ENCODE measurements around the gene STOML1.
"Not testable (repeated sequence)": the region's sequence is repeated elsewhere in the genome, so short reads cannot be mapped to it uniquely, and the experiment has no call there.

The STOML1 gene

DNA sequence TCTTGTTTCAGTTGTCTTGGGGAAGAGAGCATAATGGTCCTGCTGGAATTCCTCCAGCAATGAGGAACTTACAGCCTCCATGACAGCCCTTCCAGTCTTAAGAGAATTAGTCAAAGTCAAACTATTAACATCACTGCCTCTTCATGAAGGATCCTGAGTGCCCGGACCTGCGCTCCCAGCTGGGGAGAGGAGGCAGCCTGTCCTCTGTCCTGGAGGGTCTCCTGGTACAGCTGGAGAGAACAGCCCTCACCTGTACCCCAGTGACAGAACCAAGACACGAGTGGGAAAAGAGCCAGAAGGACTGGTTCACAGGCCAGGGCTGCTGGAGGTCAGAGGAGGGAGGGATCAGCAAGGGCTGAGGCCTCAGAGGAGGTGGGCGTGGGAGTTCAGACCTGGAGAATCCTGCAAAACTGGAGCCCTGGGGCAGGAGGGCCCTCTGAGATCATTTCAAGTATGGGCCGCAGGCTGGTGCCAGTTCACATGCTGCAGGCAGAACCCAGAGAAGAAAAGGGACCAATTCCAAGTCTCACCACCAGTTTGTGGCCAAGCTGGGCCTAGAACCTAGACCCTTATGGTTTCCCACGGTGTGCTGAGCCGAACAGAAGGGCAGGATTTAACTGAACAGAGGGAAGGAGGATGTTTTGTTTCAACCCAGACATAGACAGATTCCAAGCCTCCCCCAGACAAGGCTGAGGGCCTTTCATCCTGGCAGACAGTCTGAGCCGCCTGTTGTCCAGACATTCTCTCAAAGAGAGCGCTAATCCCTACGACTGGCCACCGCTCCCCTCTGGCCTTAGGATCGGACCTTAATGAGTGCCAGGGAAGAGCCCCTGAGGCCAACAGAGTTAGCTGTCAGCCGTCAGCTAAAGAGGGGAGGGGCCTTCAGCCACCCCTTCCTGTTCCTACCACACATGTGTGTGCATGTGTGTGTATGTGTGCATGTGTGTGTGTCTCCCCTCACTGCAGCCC lies 47.6 kb downstream of the STOML1 start:
- DNase-seq: no peak

DNA sequence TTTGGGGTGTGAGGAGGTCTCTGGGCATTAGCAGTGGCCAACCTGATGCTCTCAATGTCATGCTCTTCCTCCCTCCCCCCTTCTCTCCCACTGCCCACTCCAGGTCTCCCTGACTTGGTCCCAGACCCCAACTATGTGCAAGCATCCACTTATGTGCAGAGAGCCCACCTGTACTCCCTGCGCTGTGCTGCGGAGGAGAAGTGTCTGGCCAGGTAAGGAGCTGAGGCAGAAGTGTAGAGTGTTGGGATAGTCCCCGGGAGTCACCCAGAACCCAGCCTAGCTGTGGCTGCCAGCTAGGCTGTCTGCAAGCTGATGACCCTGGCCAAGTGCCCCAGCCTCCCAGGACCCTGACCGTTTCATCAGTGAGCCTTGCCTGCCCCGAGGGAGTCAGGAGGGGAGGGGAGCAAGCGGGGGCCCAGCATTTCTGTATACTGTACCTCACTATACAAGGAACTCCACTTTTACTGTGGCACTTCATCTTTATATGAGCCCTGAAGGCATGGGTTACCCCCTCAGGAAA lies 49.3 kb downstream of the STOML1 start:
- DNase-seq: no peak

DNA sequence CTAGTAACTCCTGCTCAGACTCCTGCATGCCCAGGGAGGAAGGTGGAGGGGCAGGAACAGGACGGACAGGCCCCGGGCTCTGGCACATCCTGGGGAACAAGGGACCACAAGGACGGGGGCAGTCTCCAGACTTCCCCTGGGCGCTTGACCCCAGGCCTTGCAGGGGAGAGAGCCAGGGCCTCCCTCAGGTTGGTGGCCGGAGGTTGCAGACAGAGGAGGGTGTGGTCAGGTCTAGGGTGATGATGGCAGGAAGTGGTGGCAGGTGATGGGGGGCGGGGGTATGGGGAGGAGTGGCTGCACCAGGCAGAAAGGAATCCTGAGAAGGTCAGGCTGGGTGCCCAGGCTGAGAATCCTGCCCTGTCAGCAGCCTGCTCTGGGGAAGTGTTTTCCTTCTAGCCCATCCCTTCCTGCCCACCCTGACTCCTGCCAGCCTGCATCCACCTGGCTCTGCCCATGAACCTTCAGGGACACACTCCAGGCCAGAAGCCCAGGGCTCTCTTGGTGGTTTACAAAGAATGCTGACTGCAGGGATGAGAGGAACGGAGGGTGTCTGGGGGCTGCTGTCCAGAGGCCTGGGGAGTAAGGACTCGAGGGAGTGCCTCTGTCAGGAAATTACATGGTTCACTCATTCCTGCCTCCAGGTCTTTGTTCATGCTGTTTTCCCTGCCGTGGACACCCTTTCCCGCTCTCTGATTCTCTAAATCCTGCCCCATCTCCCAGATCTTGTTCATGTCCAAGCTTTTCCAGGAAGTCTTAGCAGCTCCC lies 50.0 kb downstream of the STOML1 start:
- no peak for DNase-seq

DNA sequence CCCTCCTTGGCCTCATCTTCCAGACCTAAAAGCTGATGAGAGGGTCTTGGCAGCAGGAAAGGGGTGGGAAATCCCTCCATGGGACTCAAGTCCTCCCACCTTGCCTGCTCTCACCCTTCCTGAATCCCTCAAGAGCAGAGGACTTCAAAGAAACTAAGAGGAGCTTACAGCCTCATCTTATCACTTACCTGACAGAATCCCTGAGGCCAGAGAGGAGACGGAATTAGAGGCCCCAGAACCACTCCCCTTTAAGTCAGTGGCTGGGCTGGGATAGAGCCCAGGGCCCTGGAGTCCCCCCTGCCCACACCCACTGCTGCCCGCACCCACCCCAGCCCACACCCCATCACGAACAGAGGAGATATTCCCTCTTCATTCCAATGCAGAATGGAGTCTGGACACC lies 50.6 kb downstream of the STOML1 start:
- no peak for DNase-seq

DNA sequence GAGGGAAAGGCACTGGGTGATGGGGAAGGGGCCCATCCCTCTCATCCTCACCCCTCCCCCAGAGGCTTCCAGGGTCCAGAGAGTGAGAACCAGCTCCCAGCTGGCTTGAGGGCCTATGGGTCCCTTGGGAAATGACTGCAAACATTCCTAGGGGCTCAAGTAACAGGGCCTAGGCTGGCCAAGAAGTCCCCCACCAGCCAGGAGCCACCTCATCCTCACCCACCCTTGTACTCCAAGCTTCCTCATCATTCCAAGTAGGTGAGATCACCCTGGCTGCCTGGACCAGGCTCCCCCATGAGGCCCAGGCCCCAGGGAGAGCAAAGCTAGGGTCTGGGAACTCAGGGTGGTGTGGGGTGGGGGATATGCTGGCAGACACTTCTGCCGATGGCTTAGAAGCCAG lies 51.1 kb downstream of the STOML1 start:
- no peak for DNase-seq

DNA sequence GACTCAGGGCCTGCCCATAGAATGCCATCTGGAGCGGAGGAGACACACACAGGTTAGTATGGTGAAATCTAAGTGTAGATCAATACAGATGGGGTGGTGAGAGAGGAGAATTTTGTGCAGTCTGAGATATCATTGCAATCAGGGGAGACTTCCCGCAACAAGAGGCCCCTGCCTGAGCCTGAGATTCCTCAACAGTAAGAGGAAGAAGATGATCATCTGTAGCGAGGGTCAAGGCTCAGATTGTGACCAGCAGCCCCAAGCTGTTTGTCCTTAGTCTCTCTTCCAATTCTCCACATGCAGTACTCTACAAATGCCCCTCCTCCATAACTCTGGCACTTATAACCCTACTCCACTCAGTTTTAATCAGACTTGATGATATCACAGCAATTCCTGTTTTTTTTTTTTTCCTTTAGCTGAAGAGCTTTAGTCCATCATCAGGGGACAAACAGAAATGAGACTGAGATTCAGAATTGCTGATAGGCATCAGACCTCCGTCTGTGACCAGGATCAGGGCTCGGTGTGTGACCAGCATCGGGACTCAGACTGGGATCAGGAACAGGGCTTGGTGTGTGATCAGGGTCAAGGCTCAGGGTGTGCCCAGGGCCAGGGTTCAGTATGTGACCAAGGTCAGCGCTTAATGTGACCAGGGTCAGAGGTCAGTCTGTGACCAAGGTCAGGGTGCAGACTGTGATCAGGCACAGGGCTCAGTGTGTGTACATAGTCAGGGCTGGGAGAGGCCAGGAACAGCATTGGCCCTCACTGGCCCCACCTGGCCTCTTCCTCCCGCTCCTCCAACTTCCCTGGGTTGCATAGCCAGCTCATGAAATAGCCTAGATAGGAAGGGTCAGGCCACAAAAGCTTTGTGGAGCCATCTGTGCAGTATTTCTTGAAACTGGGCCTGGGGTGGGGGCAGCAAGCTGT lies 51.8 kb downstream of the STOML1 start:
- no peak for DNase-seq

DNA sequence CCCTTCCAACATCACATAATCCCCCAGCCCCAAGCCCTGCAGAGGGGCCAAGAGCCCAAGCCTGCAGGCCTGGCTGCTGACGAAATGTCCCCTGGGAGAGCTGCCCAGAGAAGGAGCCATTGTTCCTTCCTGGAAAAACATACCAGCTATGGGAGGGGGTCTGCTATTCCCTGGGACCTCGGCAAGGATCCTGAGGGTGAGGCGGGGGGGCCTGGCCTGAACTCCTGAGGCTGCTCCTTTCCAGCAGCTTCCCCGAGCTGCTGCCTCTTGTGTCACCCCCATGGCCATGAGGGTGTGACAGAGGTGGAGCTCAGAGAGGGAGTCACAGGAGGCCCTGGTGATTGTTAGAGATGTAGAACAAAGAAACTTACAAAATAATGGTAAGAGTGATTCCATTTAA lies 53.0 kb downstream of the STOML1 start:
- DNase-seq: no peak

DNA sequence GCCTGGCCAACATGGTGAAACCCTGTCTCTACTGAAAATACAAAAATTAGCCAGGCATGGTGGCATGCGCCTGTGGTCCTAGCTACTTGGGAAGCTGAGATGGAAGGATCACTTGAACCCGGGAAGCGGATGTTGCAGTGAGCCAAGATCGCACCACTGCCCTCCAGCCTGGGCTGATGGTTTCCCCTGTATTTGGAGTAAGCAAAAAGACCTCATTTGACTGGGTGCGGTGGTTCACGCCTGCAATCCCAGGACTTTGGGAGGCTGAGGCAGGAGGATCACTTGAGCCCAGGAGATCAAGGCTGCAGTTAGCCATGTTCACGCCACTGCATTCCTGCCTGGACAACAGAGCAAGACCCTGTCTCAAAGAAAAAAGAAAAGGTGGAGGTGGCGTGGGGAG lies 53.6 kb downstream of the STOML1 start:
- not testable (repeated sequence) for DNase-seq

DNA sequence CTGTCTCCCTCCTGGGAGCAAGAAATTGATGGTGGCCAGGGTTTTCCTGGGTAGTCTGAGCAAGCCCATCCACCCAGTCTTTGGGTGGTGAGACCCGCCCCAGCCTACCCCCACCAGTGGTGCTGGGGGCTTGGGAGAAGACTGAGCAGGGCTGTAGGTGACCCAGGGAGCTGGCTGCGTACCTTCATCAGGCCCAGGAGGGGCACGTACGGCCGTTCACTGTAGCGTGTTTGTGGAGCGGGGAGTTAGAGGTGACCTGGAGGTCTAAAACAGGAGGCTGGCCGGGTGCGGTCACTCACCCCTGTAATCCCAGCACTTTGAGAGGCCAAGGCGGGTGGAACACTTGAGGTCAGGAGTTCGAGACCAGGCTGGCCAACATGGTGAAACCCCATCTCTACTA lies 54.4 kb downstream of the STOML1 start:
- no peak for DNase-seq

DNA sequence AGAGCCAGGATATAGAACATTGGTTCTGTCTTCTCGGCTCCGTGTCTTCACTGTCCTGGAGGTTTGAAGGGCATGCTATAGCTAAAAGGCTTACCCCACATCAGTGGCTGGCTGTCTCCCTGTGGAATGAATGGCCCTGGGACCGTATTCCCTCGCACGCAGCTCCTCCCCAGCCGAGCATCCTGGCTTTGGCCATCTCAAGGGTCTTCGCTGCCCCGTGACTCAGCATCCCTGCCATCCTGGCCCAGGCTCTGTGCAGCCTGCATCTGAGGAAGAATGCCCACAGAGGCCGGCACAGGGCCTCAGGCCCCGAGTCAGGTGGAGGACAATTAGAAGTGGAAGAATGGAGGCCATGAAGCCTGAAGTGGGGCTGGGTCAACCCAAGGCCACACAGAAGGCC lies 54.8 kb downstream of the STOML1 start:
- no peak for DNase-seq

DNA sequence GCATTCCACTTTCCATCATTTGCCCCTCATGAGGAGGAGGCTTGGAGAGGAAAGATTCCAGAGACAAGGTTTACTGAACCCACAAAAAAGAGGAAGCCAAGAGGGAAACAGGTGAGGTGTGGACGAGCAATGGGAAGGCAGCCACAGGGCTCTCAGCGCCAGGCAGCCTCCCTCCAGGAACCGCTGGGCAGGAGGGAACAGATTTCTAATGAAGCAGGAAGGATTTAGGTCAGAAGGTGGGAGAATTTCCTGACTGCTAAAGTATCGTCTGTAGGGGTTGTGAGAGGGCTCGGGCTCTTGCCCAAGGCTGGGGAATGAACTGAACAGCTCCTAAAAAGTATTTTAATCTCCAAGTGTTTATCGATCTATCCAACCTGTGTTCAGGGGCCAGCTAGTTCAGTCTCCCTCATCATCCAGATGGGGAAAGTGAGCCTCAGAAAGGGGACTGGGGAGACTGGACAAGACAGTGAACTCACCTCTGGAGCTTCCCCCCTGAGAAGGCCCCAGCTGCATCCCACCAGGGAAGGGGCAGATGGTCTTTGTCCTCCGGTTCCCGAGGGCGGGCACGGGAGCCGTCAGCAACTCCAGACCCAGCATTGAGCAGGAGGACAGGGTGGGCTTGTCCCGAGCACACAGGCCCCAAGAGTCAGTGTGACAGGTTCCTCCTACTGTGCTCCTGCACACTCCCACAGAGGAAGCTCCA lies 55.4 kb downstream of the STOML1 start:
- no peak for DNase-seq

DNA sequence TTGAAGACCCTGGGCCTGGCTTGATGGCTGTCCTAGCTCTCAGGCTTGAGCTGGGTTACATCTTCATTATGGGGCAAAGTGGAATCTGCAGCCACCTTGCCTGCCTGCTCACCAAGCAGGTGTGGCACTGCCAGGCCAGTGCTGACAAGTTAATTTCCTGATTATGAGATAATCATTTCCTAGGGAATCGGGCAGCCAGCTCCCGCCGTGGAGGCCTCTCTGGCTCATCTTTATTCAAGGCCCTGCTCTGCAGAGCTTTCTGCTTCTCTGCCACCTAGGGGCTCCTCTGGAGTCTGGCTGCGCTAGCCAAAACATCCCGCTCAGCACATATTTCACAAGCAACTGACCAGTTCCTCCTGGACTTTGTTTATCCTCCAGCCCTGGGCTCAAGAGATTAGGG lies 55.9 kb downstream of the STOML1 start:
- no peak for DNase-seq

DNA sequence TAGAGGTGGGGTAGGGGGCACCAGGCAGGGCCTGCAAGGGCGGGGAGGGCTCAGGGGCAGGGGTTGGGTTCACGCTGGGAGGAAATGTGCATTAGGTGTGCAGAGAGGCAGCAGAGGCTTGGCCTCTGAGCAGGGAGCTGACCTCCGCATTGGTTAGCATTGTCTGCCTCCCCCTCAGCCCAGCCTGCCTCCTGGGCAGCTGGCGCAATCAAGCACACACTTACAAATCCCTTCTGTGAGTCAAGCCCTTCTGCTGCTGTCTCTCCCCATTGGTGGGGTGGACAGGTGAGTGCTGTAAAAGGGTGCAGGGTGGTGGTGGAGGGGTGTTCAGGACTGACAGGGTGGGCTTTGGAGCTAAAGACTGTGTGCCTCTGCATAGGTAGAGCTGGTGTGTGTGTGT lies 56.5 kb downstream of the STOML1 start:
- no peak for DNase-seq

DNA sequence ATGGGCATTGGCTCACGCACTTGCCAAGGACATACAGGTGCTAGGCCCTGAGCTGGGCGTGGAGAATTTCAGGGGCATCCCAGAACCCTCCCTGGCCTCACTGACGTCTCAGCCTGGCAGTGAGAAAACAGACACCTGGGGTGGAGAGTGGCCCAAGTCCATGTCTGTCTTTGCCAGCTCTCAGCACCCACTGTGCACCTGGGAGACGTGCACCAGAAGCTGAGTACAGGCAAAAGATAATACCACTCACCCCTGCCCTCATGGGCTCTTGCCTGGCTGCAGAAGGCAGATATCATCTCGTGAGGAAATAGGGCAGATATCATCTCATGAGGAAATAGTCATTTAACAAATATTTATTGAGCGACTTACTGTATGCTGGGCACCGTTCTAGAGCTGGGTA lies 57.8 kb downstream of the STOML1 start:
- no peak for DNase-seq

DNA sequence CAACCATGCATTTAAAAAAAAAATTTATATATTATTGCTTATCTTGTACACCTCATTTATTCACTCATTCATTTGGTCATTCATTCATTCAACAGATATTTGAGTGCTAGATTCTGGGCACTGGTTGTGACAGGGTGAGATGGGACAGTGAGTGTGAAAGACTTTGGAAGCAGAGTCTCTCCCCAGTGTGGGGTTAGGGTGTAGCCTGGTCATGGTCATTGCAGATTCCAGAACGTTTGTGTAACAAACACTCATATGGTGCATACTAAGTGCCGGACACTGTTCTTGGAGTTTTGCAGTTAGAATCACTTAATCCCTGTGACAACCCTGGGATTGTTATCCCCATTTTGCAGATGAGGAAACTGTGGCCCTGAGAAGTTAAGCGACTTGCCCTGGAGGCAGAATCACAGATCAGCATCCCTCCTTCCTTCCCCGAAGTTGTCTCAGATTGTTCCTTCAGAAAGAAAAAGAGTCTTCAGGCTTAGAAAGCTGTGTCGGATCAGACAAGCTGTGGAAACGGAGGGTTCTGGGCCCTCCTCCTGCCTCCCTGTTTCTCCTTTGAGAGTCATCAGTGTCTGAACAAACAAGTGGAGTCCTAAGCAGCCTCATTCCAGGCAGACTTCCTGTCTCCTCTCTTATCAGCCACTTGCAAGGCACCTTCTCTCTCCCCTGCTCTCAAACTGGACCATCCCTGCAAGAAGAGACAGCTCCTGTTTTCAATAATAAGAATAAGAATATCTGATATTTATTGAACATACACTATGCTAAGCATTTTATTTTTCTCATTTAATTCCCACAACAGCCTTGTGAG lies 59.5 kb downstream of the STOML1 start:
- DNase-seq: no peak

DNA sequence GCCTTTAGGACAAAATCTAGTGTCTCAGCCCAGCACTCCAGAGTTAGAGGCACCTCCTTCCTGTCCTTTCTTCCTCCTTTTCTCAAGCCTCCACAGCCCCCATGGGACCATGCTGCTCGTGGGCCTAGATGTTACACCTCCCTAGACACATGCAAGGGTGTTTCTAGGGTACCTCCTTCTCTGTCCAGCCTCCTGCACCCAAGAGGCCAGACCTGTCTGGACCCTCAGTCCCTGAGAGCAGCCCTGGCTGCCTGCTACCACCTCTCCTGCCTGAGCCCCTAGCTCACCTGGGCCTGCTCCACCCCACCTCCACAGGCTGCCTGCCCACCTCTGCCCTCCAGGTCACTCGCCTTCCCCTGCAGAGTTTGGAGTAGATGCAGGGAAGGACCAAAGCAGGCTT lies 60.7 kb downstream of the STOML1 start:
- no peak for DNase-seq

DNA sequence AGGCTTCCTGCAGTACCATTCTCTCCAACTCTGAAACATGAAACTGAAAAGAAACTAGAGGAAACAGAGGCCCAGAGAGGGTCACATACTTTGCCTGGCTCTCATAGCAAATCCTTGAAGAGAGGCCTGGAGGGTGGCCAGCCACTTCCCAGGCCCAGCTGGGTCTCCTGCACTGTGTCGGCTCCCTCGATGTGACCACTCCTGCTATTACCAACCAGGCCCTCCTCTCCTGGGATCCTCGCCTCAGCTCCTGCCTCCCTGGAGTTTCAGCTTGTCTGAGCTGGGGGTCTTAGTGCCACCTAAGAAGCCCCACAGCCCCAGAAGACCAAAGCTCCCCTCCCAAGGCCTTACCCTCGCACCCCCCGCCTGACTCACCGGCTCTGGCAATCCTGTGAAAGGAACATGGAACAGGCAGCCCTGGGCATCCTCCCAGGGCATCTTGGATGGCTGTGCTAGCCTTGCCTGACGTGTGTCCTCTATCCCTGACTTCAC lies 61.3 kb downstream of the STOML1 start:
- DNase-seq: no peak

DNA sequence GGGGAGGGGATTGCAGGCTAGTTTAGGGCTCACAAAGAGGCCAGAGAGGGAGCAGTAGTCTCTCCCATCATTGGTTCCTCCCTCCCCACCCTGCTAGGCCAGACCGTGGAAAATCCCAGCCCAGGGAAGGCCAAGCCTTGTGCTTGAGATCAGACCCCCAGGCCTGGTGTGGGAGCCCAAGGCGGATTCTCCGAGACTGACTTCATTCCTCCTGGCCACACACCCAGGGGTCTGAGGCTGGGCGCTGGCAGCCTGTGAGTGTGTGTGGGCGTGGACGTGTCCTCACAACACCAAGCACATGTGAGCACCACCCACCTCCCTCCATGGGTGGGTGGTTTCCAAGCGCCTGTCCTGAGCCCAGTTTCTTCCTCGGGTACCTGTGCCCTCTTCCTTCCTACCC lies 61.7 kb downstream of the STOML1 start:
- DNase-seq: no peak

DNA sequence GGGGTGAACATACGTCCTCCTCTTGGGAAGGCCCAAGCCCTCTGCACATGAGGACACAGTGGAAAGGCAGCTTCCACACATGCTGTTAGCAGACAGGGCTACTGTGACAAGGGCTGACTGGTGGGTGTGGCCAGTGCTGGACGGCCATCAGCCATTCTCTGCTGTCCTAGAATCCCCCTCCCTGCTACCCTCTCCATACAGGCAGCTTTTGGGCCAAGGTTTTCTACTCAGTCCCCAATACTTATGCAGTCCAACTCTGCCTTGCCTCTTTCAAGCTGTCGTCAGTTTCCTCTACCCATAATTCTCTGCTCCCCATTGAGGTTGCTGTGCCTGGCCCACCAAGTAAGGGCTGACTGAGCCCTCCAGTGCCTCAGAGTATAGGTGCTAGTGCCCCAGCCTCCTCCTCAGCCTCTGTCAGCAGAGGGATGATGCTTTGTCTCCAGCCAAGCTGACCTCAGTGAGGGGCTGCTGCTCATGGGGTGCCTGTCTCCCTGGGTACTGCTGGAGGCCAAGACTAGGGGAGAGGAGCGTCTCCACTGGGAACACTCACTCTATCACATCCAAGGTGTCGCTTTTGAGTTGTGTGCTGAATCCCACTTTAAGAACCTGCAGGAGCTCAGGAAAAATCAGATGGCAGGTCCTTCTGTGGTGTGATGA lies 63.0 kb downstream of the STOML1 start:
- no peak for DNase-seq
